ENCODE measurements around the gene RIGI. TPM values are rescaled to one million over a fixed set of nuclear protein-coding genes. Genes with fewer than 3 reads are reported as not detected.

RIGI gene
- total RNA-seq, 1 donor from 2014 or later: 24.6 TPM

GRCh38 chr9:32545884-32546283, 19.9 kb upstream of the RIGI start:
- TF ChIP-seq CTCF (IDR thresholded peaks at IDR 0.05): no peak

GRCh38 chr9:32543047-32543446, 17.1 kb upstream of the RIGI start:
- Histone ChIP-seq H3K4me3 (no peak overlapping the region), H3K27me3 (ENCODE audit: low read depth) (no peaks in the 10 kb centered on the region), H3K36me3 (peaks cover 47% of the 10 kb centered on the region), H3K9me3 (no peaks in the 10 kb centered on the region), H3K4me1 (no peaks in the 10 kb centered on the region), H3K27ac (no peak overlapping the region)
- ATAC-seq (no peak), DNase-seq (no peak)
- TF ChIP-seq CTCF (IDR thresholded peaks at IDR 0.05): no peak
- intact Hi-C loops (cut with DNase I): no loop called here

More at GRCh38 chr9:32545884-32546283, 19.9 kb upstream of the RIGI start:
- no peaks in the 10 kb centered on the region for H3K9me3 ChIP-seq
- intact Hi-C loops (cut with DNase I): no loop called here
- no peaks in the 10 kb centered on the region for H3K27me3 ChIP-seq (ENCODE audit: low read depth)
- H3K36me3 ChIP-seq: peaks cover 34% of the 10 kb centered on the region
- ATAC-seq (no peak), DNase-seq (no peak)
- peaks cover 13% of the 10 kb centered on the region for H3K4me1 ChIP-seq
- H3K27ac ChIP-seq: no peak overlapping the region
- H3K4me3 ChIP-seq: no peak overlapping the region

GRCh38 chr9:32533816-32534215, 7.8 kb upstream of the RIGI start:
- H3K36me3 ChIP-seq: no peaks in the 10 kb centered on the region
- no peaks in the 10 kb centered on the region for H3K9me3 ChIP-seq
- TF ChIP-seq CTCF (IDR thresholded peaks at IDR 0.05): no peak
- no peaks in the 10 kb centered on the region for H3K27me3 ChIP-seq (ENCODE audit: low read depth)
- H3K27ac ChIP-seq: no peak overlapping the region
- no peaks in the 10 kb centered on the region for H3K4me1 ChIP-seq
- intact Hi-C loops (cut with DNase I): no loop called here
- no peak for ATAC-seq
- no peak for DNase-seq
- no peak overlapping the region for H3K4me3 ChIP-seq

DNA sequence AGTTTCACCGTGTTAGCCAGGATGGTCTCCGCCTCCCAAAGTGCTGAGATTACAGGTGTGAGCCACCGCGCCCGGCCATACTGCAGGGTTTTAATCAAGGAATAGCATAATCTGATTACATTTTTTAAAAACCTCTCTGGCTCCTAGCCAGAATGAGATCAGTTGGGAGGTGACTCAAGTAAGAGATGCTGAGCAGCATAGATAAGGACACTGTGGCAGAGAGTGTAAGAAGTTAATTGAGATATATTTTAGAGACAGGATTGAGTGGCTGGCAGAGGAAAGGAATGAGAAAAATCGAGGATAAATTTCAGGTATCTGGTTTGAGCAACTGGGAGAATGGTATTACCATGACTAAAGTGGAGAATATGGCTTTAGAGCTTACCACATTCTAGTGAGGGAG, 7.3 kb upstream of the RIGI start:
- no peak for TF ChIP-seq CTCF (IDR thresholded peaks at IDR 0.05)
- intact Hi-C loops (cut with DNase I): no loop called here
- no peak for DNase-seq

GRCh38 chr9:32526707-32527048, 682 bp upstream of the RIGI start:
- H3K27ac ChIP-seq: peak overlapping the region; percentile 88
- H3K4me3 ChIP-seq: peak overlapping the region; percentile 78
- DNase-seq (no peak), ATAC-seq (no peak)
- H3K27me3 ChIP-seq (ENCODE audit: low read depth): no peaks in the 10 kb centered on the region
- no peaks in the 10 kb centered on the region for H3K36me3 ChIP-seq
- peaks cover 28% of the 10 kb centered on the region for H3K4me1 ChIP-seq
- H3K9me3 ChIP-seq: no peaks in the 10 kb centered on the region
- intact Hi-C loops (cut with DNase I): no loop called here
- no peak for TF ChIP-seq CTCF (IDR thresholded peaks at IDR 0.05)

More for the DNA sequence above, 7.3 kb upstream of the RIGI start:
- H3K36me3 ChIP-seq: no peaks in the 10 kb centered on the region
- H3K9me3 ChIP-seq: no peaks in the 10 kb centered on the region
- no peaks in the 10 kb centered on the region for H3K27me3 ChIP-seq (ENCODE audit: low read depth)
- no peak overlapping the region for H3K4me3 ChIP-seq
- no peak overlapping the region for H3K27ac ChIP-seq
- ATAC-seq: no peak
- H3K4me1 ChIP-seq: no peaks in the 10 kb centered on the region

- Histone ChIP-seq H3K27ac (peak overlapping the region; percentile 88), H3K4me3 (peak overlapping the region; percentile 78), H3K27me3 (ENCODE audit: low read depth) (no peaks in the 10 kb centered on the region), H3K4me1 (peaks cover 28% of the 10 kb centered on the region), H3K9me3 (no peaks in the 10 kb centered on the region), H3K36me3 (no peaks in the 10 kb centered on the region)
- DNase-seq (no peak), ATAC-seq (no peak)
- intact Hi-C loops (cut with DNase I): no loop called here
- TF ChIP-seq CTCF (IDR thresholded peaks at IDR 0.05): no peak
These were observed 326 bp downstream of the RIGI start for GRCh38 chr9:32525709-32526030.

Measured in lower lobe of right lung (tissue), 2 donors.